Heart left ventricle (tissue), 16 donors: Measurements from ENCODE around the gene CHP1. TPM values are rescaled to one million over a fixed set of nuclear protein-coding genes. Genes with fewer than 3 reads are reported as not detected.
"Not testable (repeated sequence)": the region's sequence is repeated elsewhere in the genome, so short reads cannot be mapped to it uniquely, and the experiment has no call there.

Source experiments
- ATAC-seq, 4 donors: fragments of 200-7000 bp; cut with Tn5 transposase; one replicate each; pipeline ENCODE4 v1.9.1; 2020 to 2022; ENCODE audit warnings: moderate library complexity in 4 of 4, mild to moderate bottlenecking in 3 of 4, moderate number of reproducible peaks in 1 of 4
- DNase-seq, 5 donors: peaks; one replicate each; pipeline ENCODE4 v3.0.0-alpha.2; 2020
- H3K27ac ChIP-seq, 12 donors: fragments of 200-600 bp; sonication (generic) in 4 of 12; one replicate each; pipeline versions ENCODE4 v1.5.0 to v1.8.0; 2016 to 2022; ENCODE audit warnings: mild to moderate bottlenecking in 2 of 12
- H3K27me3 ChIP-seq, 9 donors: fragments of 200-600 bp; sonication (generic) in 2 of 9; one replicate each; pipeline versions ENCODE4 v1.5.1 to v1.8.0; 2016 to 2022; ENCODE audit warnings: mild to moderate bottlenecking in 3 of 9
- H3K36me3 ChIP-seq, 9 donors: fragments of 200-600 bp; sonication (generic) in 2 of 9; one replicate each; pipeline versions ENCODE4 v1.5.0 to v1.8.0; 2018 to 2022; ENCODE audit warnings: mild to moderate bottlenecking in 2 of 9
- H3K4me1 ChIP-seq, 12 donors: fragments of 200-600 bp; sonication (generic) in 4 of 12; one replicate each; pipeline versions ENCODE4 v1.5.0 to v1.8.0; 2016 to 2022; ENCODE audit warnings: mild to moderate bottlenecking in 3 of 12
- H3K4me3 ChIP-seq, 12 donors: fragments of 200-600 bp; sonication (generic) in 4 of 12; one replicate each; pipeline versions ENCODE4 v1.5.0 to v1.8.0; 2017 to 2022; ENCODE audit warnings: mild to moderate bottlenecking in 9 of 12, moderate library complexity in 4 of 12
- H3K9me3 ChIP-seq, 12 donors: fragments of 200-600 bp; sonication (generic) in 4 of 12; one replicate each; pipeline versions ENCODE4 v1.5.0 to v1.8.0; 2016 to 2022; ENCODE audit warnings: mild to moderate bottlenecking in 1 of 12
- POLR2A ChIP-seq, 2 donors: fragments of 450-650 bp; IDR thresholded peaks; one replicate each; pipeline ENCODE4 v1.6.1; 2017; ENCODE audit warnings: antibody characterized with exemption in 2 of 2, mild to moderate bottlenecking in 2 of 2, moderate library complexity in 2 of 2
- WGBS, 4 donors: extraction: QIAGEN DNeasy Blood & Tissue Kit in 2 of 4; methylation state at CpG; one replicate each; pipeline versions ENCODE4 v1.1.5 to v1.1.7; 2013 to 2018; 5-methylcytosine and 5-hydroxymethylcytosine counted together
- intact Hi-C, 10 donors: fragments of 100-400 bp; cut with DNase I; formaldehyde crosslinking; loops; one replicate each; pipeline versions ENCODE4 v1.11.1 to v1.14.2; 2022
- polyA plus RNA-seq, 2 donors: library from polyadenylated mRNA; stranded (reverse); fragments of 200-250 nt; gene quantifications; one replicate each; pipeline ENCODE4 v1.2.3, GENCODE V29; 2013
- total RNA-seq, 9 donors: library from RNA; depleted of rRNA in 2 of 9; stranded (reverse); fragments of >200 nt in 2 of 9; fragmentation: NEBNext Ultra II Directional in 3 of 9; extraction: Animal tissue kit (Norgen Biotek cat#: 25700) in 3 of 9; gene quantifications; one replicate each; pipeline versions ENCODE4 v1.1.0 to v1.2.4, GENCODE V29; 2016 to 2023
- TF ChIP-seq, protein P1 (sequence below), 12 donors: fragments of 200-600 bp; sonication (generic) in 4 of 12; IDR thresholded peaks; one replicate each; pipeline versions ENCODE4 v1.5.0 to v1.8.0; 2018 to 2022; ENCODE audit warnings: antibody characterized with exemption in 12 of 12, mild to moderate bottlenecking in 5 of 12
- donor health status: ischemic (EF 13 %, LVEDD 7.1; RV severe dilation, severe dysfunction).
- donor health status: healthy with polysubstance abuse.
- donor health status: DM: no; HTN: yes; CAD: no.
- donor health status: DM: no; HTN: no; CAD: no.
- donor health status: ischemic (EF 25% LVEDD 6.9; RV normal size, moderate dysfunction).
- donor health status: ischemic (EF 25% LVEDD 5.7; RV mildly dilated, moderate dysfunction).
- donor health status: healthy.
- donor health status: DM: yes; HTN: yes; CAD: no.
- donor health status: ischemic (EF 35%, LVEDD 5.7; RV mildly dilated, moderate dysfunction).
- donor health status: nonischemic (EF 11% LVEDD 7.7; RV severe dilation, severe dysfunction).
- donor health status: DM: yes; HTN: yes; CAD: no.
- donor health status: PGD.
- donor health status: ischemic (EF 29% LVEDD 5.4; RV normal size, mild dysfunction).
- donor health status: nonischemic (EF 23%, LVEDD 6.1; RV moderate dilation, normal function).

The CHP1 gene
- total and polyA plus RNA-seq, 11 donors: 35.5 to 232 (median 119) TPM

GRCh38 chr15:41235929-41236328 is 4.9 kb downstream of the CHP1 start:
- Histone ChIP-seq H3K4me3 (no peak overlapping the region), H3K27ac (no peak overlapping the region), H3K4me1 (peaks cover 0 to 31% (median 25%) of the 10 kb centered on the region in 12 donors), H3K27me3 (no peaks in the 10 kb centered on the region), H3K9me3 (no peaks in the 10 kb centered on the region), H3K36me3 (peaks cover 0 to 3% (median 0%) of the 10 kb centered on the region in 9 donors)
- DNase-seq: no peak
- no peak for ATAC-seq
- TF ChIP-seq, protein P1, sequence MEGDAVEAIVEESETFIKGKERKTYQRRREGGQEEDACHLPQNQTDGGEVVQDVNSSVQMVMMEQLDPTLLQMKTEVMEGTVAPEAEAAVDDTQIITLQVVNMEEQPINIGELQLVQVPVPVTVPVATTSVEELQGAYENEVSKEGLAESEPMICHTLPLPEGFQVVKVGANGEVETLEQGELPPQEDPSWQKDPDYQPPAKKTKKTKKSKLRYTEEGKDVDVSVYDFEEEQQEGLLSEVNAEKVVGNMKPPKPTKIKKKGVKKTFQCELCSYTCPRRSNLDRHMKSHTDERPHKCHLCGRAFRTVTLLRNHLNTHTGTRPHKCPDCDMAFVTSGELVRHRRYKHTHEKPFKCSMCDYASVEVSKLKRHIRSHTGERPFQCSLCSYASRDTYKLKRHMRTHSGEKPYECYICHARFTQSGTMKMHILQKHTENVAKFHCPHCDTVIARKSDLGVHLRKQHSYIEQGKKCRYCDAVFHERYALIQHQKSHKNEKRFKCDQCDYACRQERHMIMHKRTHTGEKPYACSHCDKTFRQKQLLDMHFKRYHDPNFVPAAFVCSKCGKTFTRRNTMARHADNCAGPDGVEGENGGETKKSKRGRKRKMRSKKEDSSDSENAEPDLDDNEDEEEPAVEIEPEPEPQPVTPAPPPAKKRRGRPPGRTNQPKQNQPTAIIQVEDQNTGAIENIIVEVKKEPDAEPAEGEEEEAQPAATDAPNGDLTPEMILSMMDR (IDR thresholded peaks at IDR 0.05): no peak
- no peak for TF ChIP-seq POLR2A (IDR thresholded peaks at IDR 0.05)
- intact Hi-C loops: loop anchor here in 1 of 10 donors (10.0 kb wide), 1 partner anchor 49 kb away; no protein-coding TSS in a partner anchor

GRCh38 chr15:41238100-41238499 is 7.0 kb downstream of the CHP1 start:
- intact Hi-C loops: loop anchor here in 1 of 10 donors (10.0 kb wide), 1 partner anchor 47 kb away; no protein-coding TSS in a partner anchor
- Histone ChIP-seq H3K9me3 (no peaks in the 10 kb centered on the region), H3K27ac (no peak overlapping the region), H3K36me3 (peaks cover 0 to 13% (median 0%) of the 10 kb centered on the region in 9 donors), H3K27me3 (no peaks in the 10 kb centered on the region), H3K4me3 (no peak overlapping the region), H3K4me1 (peaks cover 0 to 30% (median 16%) of the 10 kb centered on the region in 12 donors)
- no peak for TF ChIP-seq POLR2A (IDR thresholded peaks at IDR 0.05)
- TF ChIP-seq, protein P1 (IDR thresholded peaks at IDR 0.05): no peak
- no peak for DNase-seq
- ATAC-seq: no peak
- WGBS, 4 donors: 70 to 82% (median 81%) methylated on average over 5 of the region's 5 CpGs

DNA sequence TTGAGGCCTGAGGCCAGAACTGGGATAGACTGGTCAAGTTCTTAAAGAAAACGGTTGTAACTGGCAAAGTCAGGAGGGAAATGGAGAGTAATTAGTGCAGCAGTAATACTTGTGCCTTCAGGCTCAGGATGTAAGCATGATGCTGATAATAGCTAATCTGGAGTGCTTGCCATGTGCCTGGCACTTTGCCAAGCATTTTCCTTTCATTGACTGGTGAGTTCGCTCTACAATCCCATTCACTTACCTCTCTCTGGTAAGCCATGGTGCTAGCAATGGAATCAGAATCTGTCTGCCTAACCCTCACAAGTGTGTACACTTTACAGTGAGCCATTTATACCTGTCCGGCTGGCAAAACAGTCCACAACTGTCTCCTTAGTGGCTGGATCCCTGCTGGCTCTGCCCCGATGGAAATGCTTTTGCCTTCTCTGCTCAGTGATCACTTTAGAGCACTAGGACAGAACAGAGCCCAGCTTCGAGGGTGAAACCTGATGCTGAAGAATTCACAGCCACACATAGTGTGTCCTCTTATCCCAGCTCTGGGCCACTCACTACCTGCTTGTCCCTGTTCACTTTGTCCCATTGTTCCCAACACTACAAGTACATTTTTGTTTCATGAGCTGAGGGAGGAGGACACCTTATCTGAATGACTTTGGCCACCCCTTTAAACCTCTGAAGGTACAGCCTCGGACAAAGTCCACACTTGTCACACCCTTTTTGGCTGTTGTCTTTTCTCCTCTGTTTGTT is 10.3 kb downstream of the CHP1 start:
- peaks cover 0 to 21% (median 7%) of the 10 kb centered on the region in 12 donors for H3K4me1 ChIP-seq
- TF ChIP-seq, protein P1 (IDR thresholded peaks at IDR 0.05): no peak
- TF ChIP-seq POLR2A (IDR thresholded peaks at IDR 0.05): no peak
- ATAC-seq (peak; percentile 76 to 91 (median 86)), DNase-seq (peak in 4 of 5 donors; percentile 55 to 59 (median 58))
- H3K27ac ChIP-seq: peak overlapping the region in 2 of 12 donors; percentile 34 to 56
- no peaks in the 10 kb centered on the region for H3K9me3 ChIP-seq
- H3K4me3 ChIP-seq: no peak overlapping the region
- WGBS, 4 donors: 36 to 58% (median 48%) methylated on average over 6 of the region's 6 CpGs
- H3K36me3 ChIP-seq: peaks cover 0 to 44% (median 27%) of the 10 kb centered on the region in 9 donors
- H3K27me3 ChIP-seq: no peaks in the 10 kb centered on the region
- intact Hi-C loops: no loop called here

DNA sequence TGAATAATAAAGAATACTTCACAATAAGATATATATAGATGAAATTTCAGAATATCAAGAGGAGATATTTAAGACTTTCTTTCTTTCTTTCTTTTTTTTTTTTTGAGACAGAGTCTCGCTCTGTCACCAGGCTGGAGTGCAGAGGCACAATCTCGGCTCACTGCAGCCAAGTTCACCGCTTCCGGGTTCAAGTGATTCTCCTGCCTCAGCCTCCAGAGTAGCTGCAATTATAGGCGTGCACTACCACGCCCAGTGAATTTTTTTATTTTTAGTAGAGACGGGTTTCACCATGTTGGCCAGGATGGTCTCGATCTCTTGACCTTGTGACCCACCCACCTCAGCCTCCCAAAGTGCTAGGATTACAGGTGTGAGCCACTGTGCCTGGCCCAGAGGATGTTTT is 19.7 kb downstream of the CHP1 start:
- 82 to 90% (median 88%) methylated on average over 8 of the region's 8 CpGs for WGBS, 4 donors
- ATAC-seq, H3K4me3 ChIP-seq, intact Hi-C loops, H3K27me3 ChIP-seq, H3K4me1 ChIP-seq, DNase-seq, H3K9me3 ChIP-seq: not testable (repeated sequence)
- H3K36me3 ChIP-seq: peaks cover 0 to 67% (median 38%) of the 10 kb centered on the region in 9 donors
- H3K27ac ChIP-seq: peak overlapping the region in 3 of 12 donors; percentile 5 to 30 (median 28)
